Transverse colon (tissue), 4 donors: ENCODE measurements around the gene PFKFB3.

Source experiments
- POLR2AphosphoS5 ChIP-seq, 3 donors: sonication (generic); formaldehyde crosslinking; IDR thresholded peaks; one replicate each; pipeline ENCODE4 v1.6.1; 2016; ENCODE audit warnings: antibody characterized with exemption in 3 of 3
- TF ChIP-seq, protein P1 (sequence below), 5 experiments: fragments of 200-600 bp in 3 of 5; fragments of 450-650 bp in 2 of 5; sonication (generic) in 3 of 5; IDR thresholded peaks; 1 replicate in 2 of 5; 2 replicates in 3 of 5; pipeline ENCODE4 v1.5.1; 2016 to 2017; ENCODE audit warnings: antibody characterized with exemption in 5 of 5, inconsistent platforms in 3 of 5, mild to moderate bottlenecking in 2 of 5, moderate library complexity in 1 of 5

- TF ChIP-seq, protein P1, sequence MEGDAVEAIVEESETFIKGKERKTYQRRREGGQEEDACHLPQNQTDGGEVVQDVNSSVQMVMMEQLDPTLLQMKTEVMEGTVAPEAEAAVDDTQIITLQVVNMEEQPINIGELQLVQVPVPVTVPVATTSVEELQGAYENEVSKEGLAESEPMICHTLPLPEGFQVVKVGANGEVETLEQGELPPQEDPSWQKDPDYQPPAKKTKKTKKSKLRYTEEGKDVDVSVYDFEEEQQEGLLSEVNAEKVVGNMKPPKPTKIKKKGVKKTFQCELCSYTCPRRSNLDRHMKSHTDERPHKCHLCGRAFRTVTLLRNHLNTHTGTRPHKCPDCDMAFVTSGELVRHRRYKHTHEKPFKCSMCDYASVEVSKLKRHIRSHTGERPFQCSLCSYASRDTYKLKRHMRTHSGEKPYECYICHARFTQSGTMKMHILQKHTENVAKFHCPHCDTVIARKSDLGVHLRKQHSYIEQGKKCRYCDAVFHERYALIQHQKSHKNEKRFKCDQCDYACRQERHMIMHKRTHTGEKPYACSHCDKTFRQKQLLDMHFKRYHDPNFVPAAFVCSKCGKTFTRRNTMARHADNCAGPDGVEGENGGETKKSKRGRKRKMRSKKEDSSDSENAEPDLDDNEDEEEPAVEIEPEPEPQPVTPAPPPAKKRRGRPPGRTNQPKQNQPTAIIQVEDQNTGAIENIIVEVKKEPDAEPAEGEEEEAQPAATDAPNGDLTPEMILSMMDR (IDR thresholded peaks at IDR 0.05), result no peak
- TF ChIP-seq POLR2AphosphoS5 (IDR thresholded peaks at IDR 0.05), result no peak
These were observed 95.7 kb downstream of the PFKFB3 start for GRCh38 chr10:6298428-6298827.
